ENCODE data around the gene ABHD8.
"Not testable (repeated sequence)": the region's sequence is repeated elsewhere in the genome, so short reads cannot be mapped to it uniquely, and the experiment has no call there.

The ABHD8 gene

GRCh38 chr19:17303940-17304267 lies 679 bp upstream of the ABHD8 start:
- Mint-ChIP-seq H3K4me3 (peak overlapping the region; percentile 61), H3K4me1 (ENCODE audit: low read depth) (peaks cover 33% of the 10 kb centered on the region), H3K36me3 (ENCODE audit: low read depth) (peaks cover under 1% of the 10 kb centered on the region), H3K27ac (no peak overlapping the region), H3K27me3 (ENCODE audit: low read depth) (no peaks in the 10 kb centered on the region), H3K9me3 (no peaks in the 10 kb centered on the region)

GRCh38 chr19:17302391-17303166 lies 646 bp downstream of the ABHD8 start:
- H3K9me3 Mint-ChIP-seq: no peaks in the 10 kb centered on the region
- no peak overlapping the region for H3K27ac Mint-ChIP-seq
- peaks cover 3% of the 10 kb centered on the region for H3K36me3 Mint-ChIP-seq (ENCODE audit: low read depth)
- peaks cover 28% of the 10 kb centered on the region for H3K4me1 Mint-ChIP-seq (ENCODE audit: low read depth)
- H3K27me3 Mint-ChIP-seq (ENCODE audit: low read depth): no peaks in the 10 kb centered on the region
- H3K4me3 Mint-ChIP-seq: peak overlapping the region; percentile 69

GRCh38 chr19:17300992-17301619 lies 2.1 kb downstream of the ABHD8 start:
- peaks cover 20% of the 10 kb centered on the region for H3K4me1 Mint-ChIP-seq (ENCODE audit: low read depth)
- no peak overlapping the region for H3K27ac Mint-ChIP-seq
- H3K27me3 Mint-ChIP-seq (ENCODE audit: low read depth): no peaks in the 10 kb centered on the region
- H3K36me3 Mint-ChIP-seq (ENCODE audit: low read depth): peaks cover 3% of the 10 kb centered on the region
- H3K4me3 Mint-ChIP-seq: peak overlapping the region; percentile 71
- no peaks in the 10 kb centered on the region for H3K9me3 Mint-ChIP-seq

- H3K27ac Mint-ChIP-seq: no peak overlapping the region
- H3K4me1 Mint-ChIP-seq (ENCODE audit: low read depth): peaks cover 5% of the 10 kb centered on the region
Measured at GRCh38 chr19:17296976-17297375, 6.2 kb downstream of the ABHD8 start.

GRCh38 chr19:17296273-17296672 lies 7.0 kb downstream of the ABHD8 start:
- H3K27ac Mint-ChIP-seq: no peak overlapping the region
- no peaks in the 10 kb centered on the region for H3K9me3 Mint-ChIP-seq
- H3K4me3 Mint-ChIP-seq: no peak overlapping the region
- peaks cover 3% of the 10 kb centered on the region for H3K36me3 Mint-ChIP-seq (ENCODE audit: low read depth)
- H3K27me3 Mint-ChIP-seq (ENCODE audit: low read depth): no peaks in the 10 kb centered on the region
- peaks cover 5% of the 10 kb centered on the region for H3K4me1 Mint-ChIP-seq (ENCODE audit: low read depth)

More at GRCh38 chr19:17296976-17297375, 6.2 kb downstream of the ABHD8 start:
- Mint-ChIP-seq H3K27me3 (ENCODE audit: low read depth) (no peaks in the 10 kb centered on the region), H3K36me3 (ENCODE audit: low read depth) (peaks cover 3% of the 10 kb centered on the region), H3K4me3 (no peak overlapping the region), H3K9me3 (no peaks in the 10 kb centered on the region)

GRCh38 chr19:17295551-17295950 lies 7.7 kb downstream of the ABHD8 start:
- H3K4me3 Mint-ChIP-seq; H3K36me3 Mint-ChIP-seq (ENCODE audit: low read depth); H3K27me3 Mint-ChIP-seq (ENCODE audit: low read depth); H3K27ac Mint-ChIP-seq; H3K4me1 Mint-ChIP-seq (ENCODE audit: low read depth); H3K9me3 Mint-ChIP-seq: not testable (repeated sequence)

GRCh38 chr19:17294051-17294891 lies 9.0 kb downstream of the ABHD8 start:
- Mint-ChIP-seq H3K36me3 (ENCODE audit: low read depth) (peaks cover 3% of the 10 kb centered on the region), H3K4me3 (no peak overlapping the region), H3K27ac (no peak overlapping the region), H3K4me1 (ENCODE audit: low read depth) (peaks cover 5% of the 10 kb centered on the region), H3K27me3 (ENCODE audit: low read depth) (no peaks in the 10 kb centered on the region), H3K9me3 (no peaks in the 10 kb centered on the region)

GRCh38 chr19:17293605-17294004 lies 9.6 kb downstream of the ABHD8 start:
- Mint-ChIP-seq H3K27me3 (ENCODE audit: low read depth) (no peaks in the 10 kb centered on the region), H3K4me3 (no peak overlapping the region), H3K27ac (no peak overlapping the region), H3K9me3 (no peaks in the 10 kb centered on the region), H3K4me1 (ENCODE audit: low read depth) (peaks cover 5% of the 10 kb centered on the region), H3K36me3 (ENCODE audit: low read depth) (no peaks in the 10 kb centered on the region)

- H3K27ac Mint-ChIP-seq: peak overlapping the region; percentile 34
- H3K27me3 Mint-ChIP-seq (ENCODE audit: low read depth): no peaks in the 10 kb centered on the region
- peak overlapping the region; percentile 84 for H3K4me3 Mint-ChIP-seq
- no peaks in the 10 kb centered on the region for H3K9me3 Mint-ChIP-seq
- H3K36me3 Mint-ChIP-seq (ENCODE audit: low read depth): no peaks in the 10 kb centered on the region
- peaks cover 5% of the 10 kb centered on the region for H3K4me1 Mint-ChIP-seq (ENCODE audit: low read depth)
Measured at GRCh38 chr19:17292301-17293074, 10.7 kb downstream of the ABHD8 start.

GRCh38 chr19:17289489-17289888 lies 13.7 kb downstream of the ABHD8 start:
- no peak overlapping the region for H3K27ac Mint-ChIP-seq
- H3K4me3 Mint-ChIP-seq: no peak overlapping the region
- peaks cover 5% of the 10 kb centered on the region for H3K4me1 Mint-ChIP-seq (ENCODE audit: low read depth)
- H3K36me3 Mint-ChIP-seq (ENCODE audit: low read depth): no peaks in the 10 kb centered on the region
- no peaks in the 10 kb centered on the region for H3K9me3 Mint-ChIP-seq
- H3K27me3 Mint-ChIP-seq (ENCODE audit: low read depth): no peaks in the 10 kb centered on the region

- peaks cover 5% of the 10 kb centered on the region for H3K4me1 Mint-ChIP-seq (ENCODE audit: low read depth)
- no peak overlapping the region for H3K4me3 Mint-ChIP-seq
- H3K9me3 Mint-ChIP-seq: no peaks in the 10 kb centered on the region
- no peak overlapping the region for H3K27ac Mint-ChIP-seq
- H3K36me3 Mint-ChIP-seq (ENCODE audit: low read depth): no peaks in the 10 kb centered on the region
- no peaks in the 10 kb centered on the region for H3K27me3 Mint-ChIP-seq (ENCODE audit: low read depth)
Measured at GRCh38 chr19:17286752-17287151, 16.5 kb downstream of the ABHD8 start.

- Mint-ChIP-seq H3K27ac (no peak overlapping the region), H3K36me3 (ENCODE audit: low read depth) (no peaks in the 10 kb centered on the region), H3K9me3 (no peaks in the 10 kb centered on the region), H3K4me3 (no peak overlapping the region), H3K27me3 (ENCODE audit: low read depth) (no peaks in the 10 kb centered on the region), H3K4me1 (ENCODE audit: low read depth) (peaks cover 7% of the 10 kb centered on the region)
Measured at GRCh38 chr19:17286263-17286662, 17.0 kb downstream of the ABHD8 start.

- Mint-ChIP-seq H3K4me3 (no peak overlapping the region), H3K27me3 (ENCODE audit: low read depth) (no peaks in the 10 kb centered on the region), H3K27ac (no peak overlapping the region), H3K9me3 (no peaks in the 10 kb centered on the region), H3K36me3 (ENCODE audit: low read depth) (no peaks in the 10 kb centered on the region), H3K4me1 (ENCODE audit: low read depth) (peaks cover 8% of the 10 kb centered on the region)
Measured at GRCh38 chr19:17285415-17286135, 17.6 kb downstream of the ABHD8 start.

Data from T-helper 1 cell treated with Interleukin-12 subunit alpha and Interleukin-12 subunit beta and Interleukin-4 antibody, amounts not matched to agents 30 μg/mL and 1 μg/mL, for 36 hours (primary cell).